Ovary (tissue), 9 donors: ENCODE measurements around the gene SELENOM. TPM values are rescaled to one million over a fixed set of nuclear protein-coding genes. Genes with fewer than 3 reads are reported as not detected.

ENCODE experiments used
- DNase-seq, 5 donors: peaks; one replicate each; pipeline ENCODE4 v3.0.0-alpha.2; 2019 to 2020
- H3K27ac ChIP-seq, 2 donors: fragments of 200-600 bp; one replicate each; pipeline versions ENCODE4 v1.5.1 to v1.8.0; 2019 to 2022
- H3K27me3 ChIP-seq: fragments of 200-600 bp; one replicate; pipeline ENCODE4 v1.8.0; 2022
- H3K36me3 ChIP-seq: fragments of 200-600 bp; sonication (generic); one replicate; pipeline ENCODE4 v1.5.1; 2019
- H3K4me1 ChIP-seq: one replicate; pipeline ENCODE4 v1.8.1; 2013; ENCODE audit warnings: mild to moderate bottlenecking, moderate library complexity; ENCODE audit not compliant: insufficient read depth
- H3K4me3 ChIP-seq: fragments of 200-600 bp; sonication (generic); one replicate; pipeline ENCODE4 v1.5.1; 2017
- H3K9me3 ChIP-seq, 2 donors: fragments of 200-600 bp in 1 of 2; sonication (generic) in 1 of 2; one replicate each; pipeline versions ENCODE4 v1.5.1 to v1.8.1; 2013 to 2019; ENCODE audit warnings: mild to moderate bottlenecking in 1 of 2, moderate library complexity in 1 of 2
- EP300 ChIP-seq: sonication (generic); formaldehyde crosslinking; IDR thresholded peaks from one replicate; pipeline ENCODE4 v1.6.1; 2017; ENCODE audit warnings: antibody characterized with exemption
- POLR2A ChIP-seq: fragments of 450-650 bp; IDR thresholded peaks from one replicate; pipeline ENCODE4 v1.6.1; 2017; ENCODE audit warnings: antibody characterized with exemption, mild to moderate bottlenecking, moderate library complexity
- WGBS, 3 donors: extraction: QIAGEN DNeasy Blood & Tissue Kit in 1 of 3; methylation state at CpG; one replicate each; pipeline versions ENCODE4 v1.1.5 to v1.1.7; 2013 to 2017; 5-methylcytosine and 5-hydroxymethylcytosine counted together
- intact Hi-C, 4 donors: fragments of 100-400 bp; cut with DNase I; formaldehyde crosslinking; loops; one replicate each; pipeline versions ENCODE4 v1.11.0 to v1.15.1; 2022 to 2023
- polyA plus RNA-seq, 2 donors: library from polyadenylated mRNA; stranded (reverse); fragments of 200-250 nt in 1 of 2; fragments of 350-450 nt in 1 of 2; fragmentation: Illumina TruSeq in 1 of 2; extraction: RNeasy Lipid Tissue Mini Kit (QIAGEN cat#74804) in 1 of 2; gene quantifications; one replicate each; pipeline ENCODE4 v1.2.3, GENCODE V29; 2013 to 2014
- total RNA-seq, 7 donors: library from RNA; depleted of rRNA in 2 of 7; stranded (reverse); fragments of >200 nt in 2 of 7; fragmentation: NEBNext Ultra II Directional in 3 of 7; extraction: Animal tissue kit (Norgen Biotek cat#: 25700) in 3 of 7; gene quantifications; one replicate each; pipeline versions ENCODE4 v1.1.0 to v1.2.4, GENCODE V29; 2016 to 2023
- TF ChIP-seq, protein P1 (sequence below), 3 donors: fragments of 450-650 bp in 2 of 3; fragments of 200-600 bp in 1 of 3; IDR thresholded peaks; one replicate each; pipeline versions ENCODE4 v1.5.1 to v1.8.0; 2016 to 2022; ENCODE audit warnings: antibody characterized with exemption in 3 of 3, mild to moderate bottlenecking in 1 of 3
- donor health status: DM: no; HTN: no; CAD: no; lungs with moderate emphysema.
- donor health status: DM: no; HTN: no; CAD: no.
- donor health status: Bipolar disorder and iron deficiency.
- donor health status: DM: yes; HTN: yes; CAD: no.
- donor health status: DM: no; HTN: no; CAD: no.
- donor health status: DM: yes; HTN: yes; CAD: no.

Gene SELENOM
- total and polyA plus RNA-seq, 9 donors, result 25.7 to 678 (median 306) TPM

DNA sequence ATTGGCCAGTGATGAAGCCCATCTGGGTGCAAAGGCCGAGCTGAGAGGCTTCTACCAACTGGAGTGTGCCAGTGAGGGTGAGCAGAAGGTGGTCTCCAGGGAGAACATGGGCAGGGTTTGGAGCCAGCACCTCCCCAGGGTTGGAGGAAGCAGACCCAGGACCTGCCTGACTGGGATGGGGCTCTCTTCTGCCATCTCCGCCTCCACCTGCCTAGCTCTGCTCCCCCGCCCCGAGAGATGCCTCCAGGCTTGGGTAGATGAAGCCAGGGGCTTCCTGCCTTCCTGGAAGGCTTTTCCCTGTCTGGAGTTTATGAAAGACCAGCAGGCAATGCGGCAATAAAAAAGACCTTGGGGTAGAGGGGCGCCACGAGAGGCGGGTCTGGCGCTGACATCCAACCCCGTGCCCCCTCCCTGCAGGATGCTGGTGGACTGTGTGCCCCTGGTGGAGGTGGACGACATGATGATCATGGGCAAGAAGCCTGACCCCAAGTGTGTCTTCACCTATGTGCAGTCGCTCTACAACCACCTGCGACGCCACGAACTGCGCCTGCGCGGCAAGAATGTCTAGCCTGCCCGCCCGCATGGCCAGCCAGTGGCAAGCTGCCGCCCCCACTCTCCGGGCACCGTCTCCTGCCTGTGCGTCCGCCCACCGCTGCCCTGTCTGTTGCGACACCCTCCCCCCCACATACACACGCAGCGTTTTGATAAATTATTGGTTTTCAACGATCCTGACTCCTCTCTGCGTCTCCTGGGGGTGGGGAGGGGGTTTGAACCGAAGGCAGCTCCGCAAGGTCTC is 3.3 kb downstream of the SELENOM start:
- Histone ChIP-seq H3K4me1 (peaks cover 11% of the 10 kb centered on the region), H3K27ac (no peak overlapping the region), H3K4me3 (peak overlapping the region; percentile 24), H3K9me3 (no peaks in the 10 kb centered on the region), H3K36me3 (no peaks in the 10 kb centered on the region), H3K27me3 (no peaks in the 10 kb centered on the region)
- TF ChIP-seq, protein P1, sequence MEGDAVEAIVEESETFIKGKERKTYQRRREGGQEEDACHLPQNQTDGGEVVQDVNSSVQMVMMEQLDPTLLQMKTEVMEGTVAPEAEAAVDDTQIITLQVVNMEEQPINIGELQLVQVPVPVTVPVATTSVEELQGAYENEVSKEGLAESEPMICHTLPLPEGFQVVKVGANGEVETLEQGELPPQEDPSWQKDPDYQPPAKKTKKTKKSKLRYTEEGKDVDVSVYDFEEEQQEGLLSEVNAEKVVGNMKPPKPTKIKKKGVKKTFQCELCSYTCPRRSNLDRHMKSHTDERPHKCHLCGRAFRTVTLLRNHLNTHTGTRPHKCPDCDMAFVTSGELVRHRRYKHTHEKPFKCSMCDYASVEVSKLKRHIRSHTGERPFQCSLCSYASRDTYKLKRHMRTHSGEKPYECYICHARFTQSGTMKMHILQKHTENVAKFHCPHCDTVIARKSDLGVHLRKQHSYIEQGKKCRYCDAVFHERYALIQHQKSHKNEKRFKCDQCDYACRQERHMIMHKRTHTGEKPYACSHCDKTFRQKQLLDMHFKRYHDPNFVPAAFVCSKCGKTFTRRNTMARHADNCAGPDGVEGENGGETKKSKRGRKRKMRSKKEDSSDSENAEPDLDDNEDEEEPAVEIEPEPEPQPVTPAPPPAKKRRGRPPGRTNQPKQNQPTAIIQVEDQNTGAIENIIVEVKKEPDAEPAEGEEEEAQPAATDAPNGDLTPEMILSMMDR (IDR thresholded peaks at IDR 0.05), result no peak
- no peak for TF ChIP-seq EP300
- no peak for TF ChIP-seq POLR2A
- WGBS, 3 donors, result 71 to 76% (median 73%) methylated on average over 33 of the region's 33 CpGs
- intact Hi-C loops, result loop anchor here in 1 of 4 donors (10.0 kb wide), 2 partner anchors 131 to 829 kb away; no protein-coding TSS in a partner anchor
- DNase-seq, result peak in 2 of 5 donors; percentile 45 to 53

DNA sequence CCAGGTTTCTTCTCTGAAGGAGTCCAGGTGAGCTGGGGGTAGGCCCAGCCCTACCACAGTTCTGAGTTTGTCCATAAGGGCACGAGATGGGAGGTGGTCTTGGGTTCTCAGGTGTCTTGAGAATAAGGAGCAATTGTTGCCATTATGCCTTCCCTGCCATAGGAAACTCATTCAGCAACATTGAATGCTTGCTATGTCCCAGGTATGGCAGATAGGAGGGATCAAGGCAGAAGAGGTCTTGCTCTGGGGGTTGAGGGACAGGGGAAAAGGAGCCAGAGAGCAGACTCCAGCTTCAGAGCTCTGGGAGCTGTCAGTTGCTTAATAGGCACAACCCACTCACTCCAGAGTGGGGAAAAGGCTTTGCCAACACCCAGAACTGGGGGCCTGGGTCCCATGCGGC is 4.3 kb downstream of the SELENOM start:
- intact Hi-C loops, result loop anchor here in 1 of 4 donors (10.0 kb wide), 2 partner anchors 132 to 828 kb away; no protein-coding TSS in a partner anchor
- TF ChIP-seq POLR2A (no peak), EP300 (no peak)
- TF ChIP-seq, protein P1 (IDR thresholded peaks at IDR 0.05), result no peak
- Histone ChIP-seq H3K27ac (peak overlapping the region in 1 of 2 donors; percentile 58), H3K9me3 (no peaks in the 10 kb centered on the region), H3K27me3 (no peaks in the 10 kb centered on the region), H3K4me1 (peaks cover 12% of the 10 kb centered on the region), H3K36me3 (no peaks in the 10 kb centered on the region), H3K4me3 (no peak overlapping the region)
- WGBS, 3 donors, result 65 to 79% (median 75%) methylated on average over 2 of the region's 2 CpGs
- no peak for DNase-seq

DNA sequence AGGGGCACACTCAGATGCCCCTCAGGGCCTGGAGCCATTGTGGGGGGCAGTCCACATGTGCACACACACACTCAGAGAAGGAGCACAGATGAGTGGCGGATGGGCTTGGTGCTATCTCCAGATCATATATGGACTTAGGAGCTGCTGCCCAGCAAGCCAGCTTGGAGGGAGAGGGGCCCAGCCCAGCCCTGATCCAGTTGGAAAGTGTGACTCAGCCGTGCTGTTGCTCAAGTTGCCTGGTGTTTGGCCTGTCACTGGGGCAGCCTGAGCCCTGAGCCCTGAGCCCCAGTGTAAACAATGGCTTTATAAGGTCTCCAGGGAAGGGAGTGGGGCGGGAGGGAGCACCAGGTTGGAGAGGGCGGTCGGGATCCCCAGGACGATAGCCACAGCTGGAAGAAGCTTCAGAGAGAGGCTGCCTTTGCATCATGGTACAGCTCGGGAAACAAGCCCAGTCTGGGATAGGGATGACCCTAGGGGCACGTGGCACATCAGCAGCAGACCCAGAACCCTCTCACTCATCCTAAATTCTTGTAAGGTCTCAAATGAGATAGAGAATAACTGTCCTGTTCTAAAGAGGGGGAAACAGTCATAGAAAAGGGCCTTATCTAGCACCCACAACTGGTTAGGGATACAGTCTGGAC is 4.8 kb downstream of the SELENOM start:
- peak; percentile 66 to 90 (median 71) for DNase-seq
- Histone ChIP-seq H3K4me1 (peaks cover 12% of the 10 kb centered on the region), H3K27ac (peak overlapping the region; percentile 14 to 58), H3K9me3 (no peaks in the 10 kb centered on the region), H3K4me3 (no peak overlapping the region), H3K36me3 (no peaks in the 10 kb centered on the region), H3K27me3 (no peaks in the 10 kb centered on the region)
- intact Hi-C loops, result loop anchor here in 1 of 4 donors (10.0 kb wide), 2 partner anchors 132 to 828 kb away; no protein-coding TSS in a partner anchor
- TF ChIP-seq POLR2A (no peak), EP300 (no peak)
- TF ChIP-seq, protein P1 (IDR thresholded peaks at IDR 0.05), result no peak
- WGBS, 3 donors, result 49 to 57% (median 52%) methylated on average over 8 of the region's 8 CpGs

DNA sequence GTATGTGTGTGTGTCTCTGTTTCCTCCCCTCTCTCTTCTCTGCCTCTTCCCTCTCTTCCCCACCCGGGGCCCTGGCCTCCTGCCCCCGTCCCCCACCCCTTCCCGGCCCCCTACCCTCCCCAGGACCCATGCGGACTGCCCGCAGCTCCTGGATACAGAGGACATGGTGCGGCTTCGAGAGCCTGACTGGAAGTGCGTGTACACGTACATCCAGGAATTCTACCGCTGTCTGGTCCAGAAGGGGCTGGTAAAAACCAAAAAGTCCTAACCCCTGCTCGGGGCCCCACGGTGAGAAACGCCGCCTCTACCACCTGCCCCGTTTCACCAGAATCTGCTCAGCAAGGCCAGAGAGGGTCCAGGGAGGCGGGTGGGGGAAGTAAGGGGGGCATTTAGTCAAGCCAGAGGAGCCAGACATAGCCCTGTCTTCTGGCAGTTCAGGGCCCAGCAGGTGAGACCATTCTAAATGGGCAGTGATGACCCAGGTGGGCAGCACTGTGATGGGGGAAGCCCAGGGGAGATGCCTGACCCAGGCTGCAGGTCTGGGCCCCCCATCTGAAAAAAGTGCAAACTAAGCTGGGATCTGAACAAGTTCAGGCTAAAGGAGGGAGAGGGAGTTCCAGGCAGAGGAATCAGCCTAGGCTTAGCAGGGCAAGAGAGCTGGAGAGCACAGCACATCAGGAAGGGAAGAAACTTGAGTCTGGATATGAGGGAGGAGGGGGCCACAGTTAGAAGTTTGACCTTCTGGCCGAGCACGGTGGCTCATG is 6.4 kb downstream of the SELENOM start:
- Histone ChIP-seq H3K9me3 (no peaks in the 10 kb centered on the region), H3K4me3 (no peak overlapping the region), H3K4me1 (peaks cover 8% of the 10 kb centered on the region), H3K27me3 (no peaks in the 10 kb centered on the region), H3K36me3 (no peaks in the 10 kb centered on the region), H3K27ac (no peak overlapping the region)
- no peak for DNase-seq
- TF ChIP-seq, protein P1 (IDR thresholded peaks at IDR 0.05), result no peak
- TF ChIP-seq EP300 (no peak), POLR2A (no peak)
- WGBS, 3 donors, result 90 to 94% (median 94%) methylated on average over 18 of the region's 18 CpGs
- intact Hi-C loops, result loop anchor here in 1 of 4 donors (10.0 kb wide), 2 partner anchors 134 to 826 kb away; no protein-coding TSS in a partner anchor
